K562 (cell line): ENCODE data around the gene ARL16. TPM values are rescaled to one million over a fixed set of nuclear protein-coding genes. Genes with fewer than 3 reads are reported as not detected.

ENCODE experiments used
- AFF1 ChIP-seq, 2 experiments: fragments of 450-650 bp; IDR thresholded peaks; 2 replicates each; pipeline ENCODE4 v1.6.1; 2018; ENCODE audit warnings: mild to moderate bottlenecking in 2 of 2, low read depth in 1 of 2; ENCODE audit not compliant: partially characterized antibody in 2 of 2
- CBX8 ChIP-seq: fragments of 200-600 bp; sonication (generic); IDR thresholded peaks from 2 replicates; pipeline ENCODE4 v1.6.1; 2012; ENCODE audit warnings: borderline replicate concordance, mixed run types, low read depth, mild to moderate bottlenecking, moderate library complexity, mixed read lengths, low read length, control low read depth, inconsistent platforms; ENCODE audit not compliant: poor library complexity, severe bottlenecking; ENCODE audit errors: extremely low read depth
- DACH1 ChIP-seq: fragments of 450-650 bp; IDR thresholded peaks from 2 replicates; pipeline ENCODE4 v1.6.1; 2018; ENCODE audit not compliant: partially characterized antibody
- E2F5 ChIP-seq: sonication (generic); formaldehyde crosslinking; IDR thresholded peaks from 2 replicates; pipeline ENCODE4 v1.8.0; 2022; ENCODE audit warnings: mild to moderate bottlenecking, missing genetic modification reagents
- JUN ChIP-seq, 2 experiments: sonication (generic) in 1 of 2; formaldehyde crosslinking in 1 of 2; IDR thresholded peaks; 2 replicates each; pipeline versions ENCODE4 v1.6.1 to v1.8.0; 2012 to 2022; ENCODE audit warnings: borderline replicate concordance in 2 of 2, mild to moderate bottlenecking in 2 of 2, improper control_type of control experiment in 1 of 2, low read depth in 1 of 2, low read length in 1 of 2, missing genetic modification reagents in 1 of 2
- MEF2D ChIP-seq: conservative IDR thresholded peaks from 2 replicates; pipeline ENCODE4 v1.6.1; 2016; ENCODE audit warnings: low read depth, missing genetic modification characterization, missing compliant biosample characterization
- MIER1 ChIP-seq: fragments of 450-650 bp; IDR thresholded peaks from 2 replicates; pipeline ENCODE4 v1.6.1; 2016; ENCODE audit warnings: antibody characterized with exemption, mild to moderate bottlenecking, low read depth
- MTA3 ChIP-seq: fragments of 450-650 bp; formaldehyde crosslinking; IDR thresholded peaks from 2 replicates; pipeline ENCODE4 v1.6.1; 2017; ENCODE audit warnings: mild to moderate bottlenecking, borderline replicate concordance
- NCOA2 ChIP-seq, 2 experiments: fragments of 450-650 bp; IDR thresholded peaks; 2 replicates each; pipeline ENCODE4 v1.6.1; 2018; ENCODE audit warnings: mild to moderate bottlenecking in 2 of 2, moderate library complexity in 1 of 2; ENCODE audit not compliant: partially characterized antibody in 2 of 2
- NELFE ChIP-seq: IDR thresholded peaks from 2 replicates; pipeline ENCODE4 v1.6.1; 2011; ENCODE audit warnings: mild to moderate bottlenecking; ENCODE audit not compliant: insufficient read depth, insufficient read length
- NFRKB ChIP-seq: fragments of 450-650 bp; IDR thresholded peaks from 2 replicates; pipeline ENCODE4 v1.6.1; 2016; ENCODE audit warnings: low read depth
- NFXL1 ChIP-seq: fragments of 450-650 bp; formaldehyde crosslinking; IDR thresholded peaks from 2 replicates; pipeline ENCODE4 v1.4.0; 2021; ENCODE audit warnings: mild to moderate bottlenecking
- NR2C2 ChIP-seq, 2 experiments: fragments of 200-800 bp in 1 of 2; sonication (Bioruptor generic) in 1 of 2; sonication (generic) in 1 of 2; formaldehyde crosslinking in 1 of 2; IDR thresholded peaks; 2 replicates each; pipeline versions ENCODE4 v1.6.1 to v1.8.0; 2016 to 2022; ENCODE audit warnings: mild to moderate bottlenecking in 1 of 2, missing compliant biosample characterization in 1 of 2, missing genetic modification characterization in 1 of 2, missing genetic modification reagents in 1 of 2
- TEAD1 ChIP-seq, 2 experiments: fragments of 450-650 bp in 1 of 2; sonication (generic) in 1 of 2; formaldehyde crosslinking; IDR thresholded peaks; 2 replicates each; pipeline versions ENCODE4 v1.4.0 to v1.8.0; 2020 to 2022; ENCODE audit warnings: mild to moderate bottlenecking in 2 of 2, missing genetic modification reagents in 1 of 2
- ZNF311 ChIP-seq: fragments of 250-450 bp; sonication (Bioruptor Pico); IDR thresholded peaks from 2 replicates; pipeline ENCODE4 v1.4.0; 2020; ENCODE audit warnings: mild to moderate bottlenecking, moderate library complexity
- ZNF449 ChIP-seq: fragments of 250-450 bp; sonication (Bioruptor Pico); IDR thresholded peaks from 2 replicates; pipeline ENCODE4 v1.8.0; 2022; ENCODE audit warnings: moderate library complexity, mild to moderate bottlenecking, inconsistent platforms
- ZNF778 ChIP-seq: fragments of 450-650 bp; formaldehyde crosslinking; IDR thresholded peaks from 2 replicates; pipeline ENCODE4 v1.4.0; 2020; ENCODE audit warnings: mild to moderate bottlenecking, moderate library complexity
- polyA plus RNA-seq, 8 experiments: library from polyadenylated mRNA; depleted of rRNA in 4 of 8; stranded (reverse) in 5 of 8; unstranded in 3 of 8; fragments of >200 nt; fragmentation: Nextera tagmentation in 2 of 8; fragmentation: Illumina TruSeq in 1 of 8; extraction: Ambion mirVana in 2 of 8; extraction: Trizol in 1 of 8; gene quantifications; 2 replicates each; pipeline versions ENCODE4 v1.2.1 to v1.2.3, GENCODE V29; 2011 to 2014; ENCODE audit warnings: inconsistent platforms in 1 of 8, missing spikeins in 1 of 8
- total RNA-seq, 7 experiments: library from RNA; depleted of rRNA in 6 of 7; stranded (reverse); fragments of >200 nt in 6 of 7; fragmentation: Illumina TruSeq in 2 of 7; extraction: Trizol in 2 of 7; gene quantifications; 2 replicates each; pipeline versions ENCODE4 v1.2.1 to v1.2.3, GENCODE V29; 2011 to 2021; ENCODE audit warnings: low replicate concordance in 1 of 7
- TF ChIP-seq, protein P1 (sequence below), 2 experiments: fragments of 450-650 bp in 1 of 2; sonication (generic) in 1 of 2; formaldehyde crosslinking; conservative IDR thresholded peaks; 2 replicates each; pipeline versions ENCODE4 v1.4.0 to v1.8.1; 2020 to 2022; ENCODE audit warnings: mild to moderate bottlenecking in 1 of 2, missing genetic modification reagents in 1 of 2

The ARL16 gene
- total and polyA plus RNA-seq, 9 of the 15 experiments (the other 6 are each of a cell fraction or from before 2014, with no cell fraction given) = 5.4 to 32.4 (median 22.6) TPM

GRCh38 chr17:81722184-81723120, 38.9 kb upstream of the ARL16 start (continued):
- no peak for TF ChIP-seq AFF1 (IDR thresholded peaks at IDR 0.05; ENCODE audit: low read depth in 1 of 2, partially characterized antibody in 2 of 2)
- TF ChIP-seq NFXL1 = no peak
- TF ChIP-seq NFRKB = no peak
- 0 out of 2 replicates have a peak, but pooled peaks have one; percentile 24 for TF ChIP-seq MTA3
- no peak for TF ChIP-seq NELFE
- TF ChIP-seq DACH1 = no peak
- TF ChIP-seq ZNF449 (CRISPR knock-in tag) = no peak
- no peak for TF ChIP-seq CBX8
- no peak for TF ChIP-seq ZNF311 (CRISPR knock-in tag)
- TF ChIP-seq TEAD1 (CRISPR knock-in tag; IDR thresholded peaks at IDR 0.05) = no peak
- peak; percentile 34; the same call in 1 of the 2 replicates for TF ChIP-seq MIER1
- TF ChIP-seq NR2C2 (CRISPR knock-in tag; IDR thresholded peaks at IDR 0.05) = no peak
- no peak for TF ChIP-seq NR2C2 (tag; IDR thresholded peaks at IDR 0.05)
- TF ChIP-seq NCOA2 (IDR thresholded peaks at IDR 0.05; ENCODE audit: partially characterized antibody in 2 of 2) = no peak
- no peak for TF ChIP-seq JUN (IDR thresholded peaks at IDR 0.05; ENCODE audit: borderline replicate concordance, low read depth, low read length)
- no peak for TF ChIP-seq JUN (CRISPR knock-in tag; IDR thresholded peaks at IDR 0.05; ENCODE audit: borderline replicate concordance)
- TF ChIP-seq, protein P1, sequence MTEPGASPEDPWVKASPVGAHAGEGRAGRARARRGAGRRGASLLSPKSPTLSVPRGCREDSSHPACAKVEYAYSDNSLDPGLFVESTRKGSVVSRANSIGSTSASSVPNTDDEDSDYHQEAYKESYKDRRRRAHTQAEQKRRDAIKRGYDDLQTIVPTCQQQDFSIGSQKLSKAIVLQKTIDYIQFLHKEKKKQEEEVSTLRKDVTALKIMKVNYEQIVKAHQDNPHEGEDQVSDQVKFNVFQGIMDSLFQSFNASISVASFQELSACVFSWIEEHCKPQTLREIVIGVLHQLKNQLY (CRISPR knock-in tag; conservative IDR thresholded peaks at IDR 0.05) = no peak
- no peak for TF ChIP-seq E2F5 (CRISPR knock-in tag)
- TF ChIP-seq ZNF778 (CRISPR knock-in tag) = no peak
- TF ChIP-seq MEF2D (tag) = no peak
